ENCODE results near the gene RAD51C. TPM values are rescaled to one million over a fixed set of nuclear protein-coding genes. Genes with fewer than 3 reads are reported as not detected.
A peak's percentile ranks its signal among the peaks of the same experiment; 100 is the strongest.

The RAD51C gene
- total and polyA plus RNA-seq, 10 of the 15 experiments (the other 5 are each of a cell fraction or from before 2014, with no cell fraction given), result 59.6 to 267 (median 106) TPM

DNA sequence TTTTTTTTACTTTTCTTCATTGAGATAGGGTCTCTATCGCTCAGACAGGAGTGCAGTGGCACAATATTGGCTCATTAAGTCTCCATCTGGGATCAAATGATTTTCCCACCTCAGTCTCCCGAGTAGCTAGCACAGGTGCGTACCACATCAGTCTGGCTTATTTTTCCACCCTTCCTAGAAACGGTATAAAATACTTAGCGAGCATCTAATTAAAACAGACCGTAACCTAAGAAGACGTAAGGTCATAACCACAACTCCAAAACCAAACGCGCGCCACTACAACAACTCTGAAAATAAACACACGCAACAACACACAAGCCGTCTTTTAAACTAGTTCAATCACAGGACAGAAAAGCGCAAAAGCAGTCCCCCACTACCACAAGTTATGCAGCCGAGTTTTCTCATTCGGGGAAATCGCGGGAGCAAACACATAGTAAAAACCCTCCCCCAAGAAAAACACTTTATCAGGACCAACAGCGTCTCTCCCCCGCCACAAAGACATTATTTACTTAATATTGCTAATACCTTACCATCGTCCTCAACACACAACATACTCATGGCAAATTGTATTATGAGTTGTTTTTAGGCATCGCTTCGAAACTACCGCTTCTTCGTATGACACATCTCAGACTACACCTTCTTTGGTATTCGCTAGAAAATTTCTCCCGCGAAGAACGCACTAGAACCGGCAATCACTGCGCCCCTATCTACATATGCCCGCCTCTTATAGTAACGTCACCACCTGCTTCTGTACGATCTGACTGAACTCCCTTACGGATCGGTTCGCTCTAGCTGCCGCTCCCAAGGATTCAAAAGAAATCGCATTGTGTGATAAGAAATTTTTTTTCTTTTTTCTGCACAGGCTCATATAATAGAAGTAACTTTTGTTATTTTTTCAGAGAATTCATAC, 33.3 kb upstream of the RAD51C start (continued):
- TF ChIP-seq, protein P1, sequence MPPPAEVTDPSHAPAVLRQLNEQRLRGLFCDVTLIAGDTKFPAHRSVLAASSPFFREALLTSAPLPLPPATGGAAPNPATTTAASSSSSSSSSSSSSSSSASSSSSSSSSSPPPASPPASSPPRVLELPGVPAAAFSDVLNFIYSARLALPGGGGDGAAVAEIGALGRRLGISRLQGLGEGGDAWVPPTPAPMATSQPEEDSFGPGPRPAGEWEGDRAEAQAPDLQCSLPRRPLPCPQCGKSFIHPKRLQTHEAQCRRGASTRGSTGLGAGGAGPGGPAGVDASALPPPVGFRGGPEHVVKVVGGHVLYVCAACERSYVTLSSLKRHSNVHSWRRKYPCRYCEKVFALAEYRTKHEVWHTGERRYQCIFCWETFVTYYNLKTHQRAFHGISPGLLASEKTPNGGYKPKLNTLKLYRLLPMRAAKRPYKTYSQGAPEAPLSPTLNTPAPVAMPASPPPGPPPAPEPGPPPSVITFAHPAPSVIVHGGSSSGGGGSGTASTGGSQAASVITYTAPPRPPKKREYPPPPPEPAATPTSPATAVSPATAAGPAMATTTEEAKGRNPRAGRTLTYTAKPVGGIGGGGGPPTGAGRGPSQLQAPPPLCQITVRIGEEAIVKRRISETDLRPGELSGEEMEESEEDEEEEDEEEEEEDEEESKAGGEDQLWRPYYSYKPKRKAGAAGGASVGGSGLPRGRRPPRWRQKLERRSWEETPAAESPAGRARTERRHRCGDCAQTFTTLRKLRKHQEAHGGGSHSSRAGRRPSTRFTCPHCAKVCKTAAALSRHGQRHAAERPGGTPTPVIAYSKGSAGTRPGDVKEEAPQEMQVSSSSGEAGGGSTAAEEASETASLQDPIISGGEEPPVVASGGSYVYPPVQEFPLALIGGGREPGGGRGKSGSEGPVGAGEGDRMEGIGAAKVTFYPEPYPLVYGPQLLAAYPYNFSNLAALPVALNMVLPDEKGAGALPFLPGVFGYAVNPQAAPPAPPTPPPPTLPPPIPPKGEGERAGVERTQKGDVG (CRISPR knock-in tag; IDR thresholded peaks at IDR 0.05), result peak; percentile 100
- TF ChIP-seq, protein P2, sequence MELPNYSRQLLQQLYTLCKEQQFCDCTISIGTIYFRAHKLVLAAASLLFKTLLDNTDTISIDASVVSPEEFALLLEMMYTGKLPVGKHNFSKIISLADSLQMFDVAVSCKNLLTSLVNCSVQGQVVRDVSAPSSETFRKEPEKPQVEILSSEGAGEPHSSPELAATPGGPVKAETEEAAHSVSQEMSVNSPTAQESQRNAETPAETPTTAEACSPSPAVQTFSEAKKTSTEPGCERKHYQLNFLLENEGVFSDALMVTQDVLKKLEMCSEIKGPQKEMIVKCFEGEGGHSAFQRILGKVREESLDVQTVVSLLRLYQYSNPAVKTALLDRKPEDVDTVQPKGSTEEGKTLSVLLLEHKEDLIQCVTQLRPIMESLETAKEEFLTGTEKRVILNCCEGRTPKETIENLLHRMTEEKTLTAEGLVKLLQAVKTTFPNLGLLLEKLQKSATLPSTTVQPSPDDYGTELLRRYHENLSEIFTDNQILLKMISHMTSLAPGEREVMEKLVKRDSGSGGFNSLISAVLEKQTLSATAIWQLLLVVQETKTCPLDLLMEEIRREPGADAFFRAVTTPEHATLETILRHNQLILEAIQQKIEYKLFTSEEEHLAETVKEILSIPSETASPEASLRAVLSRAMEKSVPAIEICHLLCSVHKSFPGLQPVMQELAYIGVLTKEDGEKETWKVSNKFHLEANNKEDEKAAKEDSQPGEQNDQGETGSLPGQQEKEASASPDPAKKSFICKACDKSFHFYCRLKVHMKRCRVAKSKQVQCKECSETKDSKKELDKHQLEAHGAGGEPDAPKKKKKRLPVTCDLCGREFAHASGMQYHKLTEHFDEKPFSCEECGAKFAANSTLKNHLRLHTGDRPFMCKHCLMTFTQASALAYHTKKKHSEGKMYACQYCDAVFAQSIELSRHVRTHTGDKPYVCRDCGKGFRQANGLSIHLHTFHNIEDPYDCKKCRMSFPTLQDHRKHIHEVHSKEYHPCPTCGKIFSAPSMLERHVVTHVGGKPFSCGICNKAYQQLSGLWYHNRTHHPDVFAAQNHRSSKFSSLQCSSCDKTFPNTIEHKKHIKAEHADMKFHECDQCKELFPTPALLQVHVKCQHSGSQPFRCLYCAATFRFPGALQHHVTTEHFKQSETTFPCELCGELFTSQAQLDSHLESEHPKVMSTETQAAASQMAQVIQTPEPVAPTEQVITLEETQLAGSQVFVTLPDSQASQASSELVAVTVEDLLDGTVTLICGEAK (IDR thresholded peaks at IDR 0.05; ENCODE audit: borderline replicate concordance), result no peak
- TF ChIP-seq ZNF217 (IDR thresholded peaks at IDR 0.05) (0 out of 2 replicates have a peak, but pooled peaks have one; percentile 20), RFX5 (IDR thresholded peaks at IDR 0.05; ENCODE audit: low read depth, low read length) (no peak), MXI1 (IDR thresholded peaks at IDR 0.05; ENCODE audit: low read depth, low read length) (0 out of 2 replicates have a peak, but pooled peaks have one; percentile 68), IKZF1 (conservative IDR thresholded peaks at IDR 0.05) (peak; percentile 94), HDAC2 (IDR thresholded peaks at IDR 0.05) (no peak), CBFB (IDR thresholded peaks at IDR 0.05; ENCODE audit: low read depth) (peak; percentile 100), STAT1 (conservative IDR thresholded peaks at IDR 0.05) (0 out of 2 replicates have a peak, but pooled peaks have one; percentile 77), WRNIP1 (IDR thresholded peaks at IDR 0.05; ENCODE audit: borderline replicate concordance, low read depth, low read length) (peak; percentile 67), SMARCA5 (IDR thresholded peaks at IDR 0.05) (0 out of 2 replicates have a peak, but pooled peaks have one; percentile 58), POLR2AphosphoS5 (IDR thresholded peaks at IDR 0.05; ENCODE audit: low read length) (peak; percentile 100), MEF2B (IDR thresholded peaks at IDR 0.05; ENCODE audit: partially characterized antibody, poor library complexity, severe bottlenecking) (peak; percentile 72)
- TF ChIP-seq, protein P3, sequence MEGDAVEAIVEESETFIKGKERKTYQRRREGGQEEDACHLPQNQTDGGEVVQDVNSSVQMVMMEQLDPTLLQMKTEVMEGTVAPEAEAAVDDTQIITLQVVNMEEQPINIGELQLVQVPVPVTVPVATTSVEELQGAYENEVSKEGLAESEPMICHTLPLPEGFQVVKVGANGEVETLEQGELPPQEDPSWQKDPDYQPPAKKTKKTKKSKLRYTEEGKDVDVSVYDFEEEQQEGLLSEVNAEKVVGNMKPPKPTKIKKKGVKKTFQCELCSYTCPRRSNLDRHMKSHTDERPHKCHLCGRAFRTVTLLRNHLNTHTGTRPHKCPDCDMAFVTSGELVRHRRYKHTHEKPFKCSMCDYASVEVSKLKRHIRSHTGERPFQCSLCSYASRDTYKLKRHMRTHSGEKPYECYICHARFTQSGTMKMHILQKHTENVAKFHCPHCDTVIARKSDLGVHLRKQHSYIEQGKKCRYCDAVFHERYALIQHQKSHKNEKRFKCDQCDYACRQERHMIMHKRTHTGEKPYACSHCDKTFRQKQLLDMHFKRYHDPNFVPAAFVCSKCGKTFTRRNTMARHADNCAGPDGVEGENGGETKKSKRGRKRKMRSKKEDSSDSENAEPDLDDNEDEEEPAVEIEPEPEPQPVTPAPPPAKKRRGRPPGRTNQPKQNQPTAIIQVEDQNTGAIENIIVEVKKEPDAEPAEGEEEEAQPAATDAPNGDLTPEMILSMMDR (IDR thresholded peaks at IDR 0.05 in 2 of 3, conservative IDR thresholded peaks at IDR 0.05 in 1 of 3; ENCODE audit: control insufficient read depth in 2 of 3, extremely low read depth in 1 of 3, insufficient read depth in 1 of 3, low read depth in 3 of 3, low read length in 3 of 3), result no peak
- TF ChIP-seq, protein P4, sequence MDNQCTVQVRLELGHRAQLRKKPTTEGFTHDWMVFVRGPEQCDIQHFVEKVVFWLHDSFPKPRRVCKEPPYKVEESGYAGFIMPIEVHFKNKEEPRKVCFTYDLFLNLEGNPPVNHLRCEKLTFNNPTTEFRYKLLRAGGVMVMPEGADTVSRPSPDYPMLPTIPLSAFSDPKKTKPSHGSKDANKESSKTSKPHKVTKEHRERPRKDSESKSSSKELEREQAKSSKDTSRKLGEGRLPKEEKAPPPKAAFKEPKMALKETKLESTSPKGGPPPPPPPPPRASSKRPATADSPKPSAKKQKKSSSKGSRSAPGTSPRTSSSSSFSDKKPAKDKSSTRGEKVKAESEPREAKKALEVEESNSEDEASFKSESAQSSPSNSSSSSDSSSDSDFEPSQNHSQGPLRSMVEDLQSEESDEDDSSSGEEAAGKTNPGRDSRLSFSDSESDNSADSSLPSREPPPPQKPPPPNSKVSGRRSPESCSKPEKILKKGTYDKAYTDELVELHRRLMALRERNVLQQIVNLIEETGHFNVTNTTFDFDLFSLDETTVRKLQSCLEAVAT (IDR thresholded peaks at IDR 0.05), result peak; percentile 95
- TF ChIP-seq, protein P5, sequence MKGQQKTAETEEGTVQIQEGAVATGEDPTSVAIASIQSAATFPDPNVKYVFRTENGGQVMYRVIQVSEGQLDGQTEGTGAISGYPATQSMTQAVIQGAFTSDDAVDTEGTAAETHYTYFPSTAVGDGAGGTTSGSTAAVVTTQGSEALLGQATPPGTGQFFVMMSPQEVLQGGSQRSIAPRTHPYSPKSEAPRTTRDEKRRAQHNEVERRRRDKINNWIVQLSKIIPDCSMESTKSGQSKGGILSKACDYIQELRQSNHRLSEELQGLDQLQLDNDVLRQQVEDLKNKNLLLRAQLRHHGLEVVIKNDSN (IDR thresholded peaks at IDR 0.05; ENCODE audit: borderline replicate concordance, extremely low read length, insufficient read depth, low read depth, low read length), result no peak

All from GM12878 (cell line).